ENCODE data around the gene C2orf80. TPM values are rescaled to one million over a fixed set of nuclear protein-coding genes. Genes with fewer than 3 reads are reported as not detected.
A peak's percentile ranks its signal among the peaks of the same experiment; 100 is the strongest.
"Not testable (repeated sequence)": the region's sequence is repeated elsewhere in the genome, so short reads cannot be mapped to it uniquely, and the experiment has no call there.

C2orf80 gene
- polyA plus RNA-seq (ENCODE audit: insufficient read length in 4 of 4) = under 1 TPM in 3 of 4 donors, not detected in 1; 0.27 to 0.33 (median 0.33) TPM

DNA sequence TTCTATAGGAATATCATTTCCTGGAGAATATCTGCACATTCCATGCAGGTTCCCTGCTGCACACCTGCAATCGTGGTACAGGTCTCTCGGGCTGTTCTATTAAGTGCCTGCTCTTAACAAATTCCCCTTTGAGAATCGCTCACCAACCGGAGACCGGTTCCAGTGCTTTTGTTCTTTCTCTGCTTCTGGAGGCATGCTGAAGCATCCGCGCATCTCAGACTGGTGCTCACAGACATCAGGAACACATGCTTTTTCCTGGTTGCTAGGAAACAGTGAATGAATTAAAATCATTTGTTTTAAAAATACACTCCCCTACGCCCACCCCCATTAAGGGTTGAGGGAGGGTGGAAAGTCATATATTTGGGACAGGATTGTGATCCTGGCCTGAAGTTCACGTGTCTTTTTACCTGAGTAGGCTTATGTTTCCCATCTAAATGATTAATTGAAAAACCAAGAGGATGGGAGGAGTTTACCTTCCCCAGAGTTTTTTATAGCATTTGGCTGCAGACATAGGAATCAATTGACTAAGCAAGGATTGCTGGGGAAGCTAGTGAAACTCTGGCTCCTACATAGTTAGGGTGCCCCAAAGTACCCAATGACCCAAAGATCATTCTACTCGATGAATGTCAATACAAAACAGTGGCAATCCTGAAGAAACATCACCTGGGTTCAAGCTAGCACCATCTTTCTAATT lies at the start of gene C2orf80:
Gene C2orf80, minus strand, starts transcription at position 221 of the 694 bp plus-strand sequence. CDS start 3,044 bp downstream, outside the sequence.
- DNase-seq (ENCODE audit: low read depth in 4 of 4, low spot score in 2 of 4) = no peak

DNA sequence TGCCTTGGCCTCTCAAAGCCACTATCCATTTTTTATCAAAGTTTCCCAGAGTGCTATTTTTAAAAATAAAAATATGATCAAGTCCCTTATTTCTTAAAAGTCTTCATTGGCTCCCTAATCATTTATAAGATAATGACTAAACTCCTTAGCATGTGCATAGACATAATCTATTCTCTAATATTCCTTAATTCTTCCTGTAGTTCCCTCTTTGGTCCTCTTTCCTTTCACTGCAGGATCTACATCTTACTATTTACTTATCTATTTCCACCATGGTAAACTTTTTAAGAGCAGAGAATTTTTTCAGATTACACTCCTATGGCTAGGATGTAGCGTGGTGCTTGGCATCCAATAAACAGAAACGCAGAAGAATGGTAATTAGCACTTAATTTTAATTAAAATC lies 46.0 kb upstream of the C2orf80 start:
- no peak for DNase-seq (ENCODE audit: low read depth in 4 of 4, low spot score in 2 of 4)

DNA sequence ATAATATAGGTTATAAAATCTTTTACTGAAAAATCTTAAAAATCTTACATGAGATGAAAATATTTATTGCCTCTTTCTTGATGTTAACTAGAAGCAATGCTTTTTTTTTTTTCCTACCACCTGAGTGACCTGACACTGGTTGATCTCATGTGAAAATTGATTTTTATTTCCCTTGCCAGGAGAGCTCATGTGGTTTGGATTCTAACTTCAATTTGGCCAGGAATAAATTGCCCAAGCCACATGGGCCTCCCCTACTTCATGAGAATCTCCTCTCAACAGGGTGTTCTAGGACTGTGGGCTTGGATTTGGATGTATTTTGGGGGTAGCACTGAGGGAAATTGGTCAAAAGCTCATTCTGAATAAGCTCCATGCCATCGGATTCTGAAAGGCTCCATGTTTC lies 45.0 kb upstream of the C2orf80 start:
- DNase-seq (ENCODE audit: low read depth in 4 of 4, low spot score in 2 of 4) = no peak

DNA sequence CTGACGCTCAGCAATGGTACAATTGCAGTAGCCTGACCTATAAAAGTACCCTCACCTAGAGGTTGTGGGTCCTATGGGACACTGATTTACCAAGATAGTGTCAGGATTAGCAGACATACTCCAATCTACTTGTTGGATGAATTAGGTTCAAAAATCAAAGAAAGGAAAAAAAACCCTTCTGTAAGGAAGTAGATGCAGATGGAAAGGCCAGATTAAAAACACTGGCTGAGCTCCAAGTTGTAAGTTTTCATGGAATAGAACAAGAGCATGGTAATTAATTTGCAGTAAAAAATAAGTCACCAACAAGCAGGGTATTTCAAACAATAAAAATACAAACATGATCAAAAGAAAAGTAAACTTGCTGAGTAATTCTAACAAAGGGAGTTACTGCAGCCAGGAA lies 38.6 kb upstream of the C2orf80 start:
- peak in 2 of 4 donors; percentile 11 to 13 for DNase-seq (ENCODE audit: low read depth in 4 of 4, low spot score in 2 of 4)

DNA sequence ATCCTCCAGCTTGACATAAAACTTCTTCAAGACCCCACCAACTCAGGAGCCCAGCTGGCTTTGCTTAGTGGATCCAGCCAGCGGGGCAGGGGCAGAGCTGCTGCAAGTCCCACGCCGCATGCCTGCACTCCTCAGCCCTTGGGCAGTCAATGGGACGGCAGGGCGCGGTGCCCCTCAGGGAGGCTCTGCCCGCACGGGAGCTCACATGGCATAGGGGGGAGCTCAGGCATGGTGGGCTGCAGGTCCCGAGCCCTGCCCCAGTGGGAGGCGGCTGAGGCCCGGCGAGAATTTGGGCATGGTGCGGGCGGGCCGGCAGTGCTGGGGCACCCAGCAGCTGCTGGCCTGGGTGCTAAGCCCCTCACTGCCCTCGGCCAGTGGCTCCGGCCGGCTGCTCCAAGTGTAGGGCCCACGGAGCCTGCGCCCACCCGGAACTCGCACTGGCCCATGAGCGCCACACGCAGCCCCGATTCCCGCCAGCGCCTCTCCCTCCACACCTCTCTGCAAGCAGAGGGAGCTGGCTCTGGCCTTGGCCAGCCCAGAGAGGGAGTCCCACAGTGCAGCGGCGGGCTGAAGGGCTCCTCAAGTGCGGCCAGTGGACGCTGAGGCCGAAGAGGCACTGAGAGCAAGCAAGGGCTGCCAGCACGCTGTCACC lies 37.9 kb upstream of the C2orf80 start:
- no peak for DNase-seq (ENCODE audit: low read depth in 4 of 4, low spot score in 2 of 4)

DNA sequence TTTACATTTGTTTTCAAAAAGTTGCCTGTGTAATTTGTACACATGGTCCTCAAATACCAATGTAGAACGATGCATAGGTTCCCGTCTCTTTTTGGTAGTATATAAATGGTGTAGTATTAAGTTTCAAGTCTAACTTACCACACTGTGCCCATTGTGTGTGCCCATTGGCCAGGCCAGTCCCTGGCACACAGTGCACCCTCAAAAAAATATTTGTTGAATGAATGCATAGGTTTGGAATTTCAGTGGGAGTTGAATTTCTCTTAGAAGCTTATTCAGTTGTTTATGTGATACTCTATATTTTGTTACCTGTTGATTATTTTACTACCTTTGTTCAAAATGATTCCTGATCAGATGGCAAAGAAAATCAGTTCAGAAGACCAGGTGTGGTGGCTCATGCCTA lies 35.0 kb upstream of the C2orf80 start:
- no peak for DNase-seq (ENCODE audit: low read depth in 4 of 4, low spot score in 2 of 4)

DNA sequence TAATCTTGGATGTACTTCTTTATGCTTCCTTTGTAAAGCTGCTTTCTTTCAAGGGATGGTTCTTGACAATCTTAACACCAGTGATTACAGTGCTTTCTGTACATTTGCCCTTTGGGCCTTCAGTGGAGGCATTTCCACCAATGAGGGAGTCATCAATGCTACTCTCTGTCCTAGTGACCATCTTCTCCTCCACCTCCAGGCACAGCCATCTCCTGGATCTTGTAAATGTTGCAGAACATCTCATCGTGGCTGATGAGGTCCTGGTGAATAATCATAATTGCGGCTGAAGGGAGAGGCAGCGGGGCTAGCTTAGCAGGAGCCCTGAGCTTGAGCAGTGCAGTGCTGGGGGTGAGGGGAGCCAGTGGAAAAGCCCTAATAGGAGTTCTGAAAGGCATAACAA lies 32.5 kb upstream of the C2orf80 start:
- DNase-seq (ENCODE audit: low read depth in 4 of 4, low spot score in 2 of 4) = no peak

DNA sequence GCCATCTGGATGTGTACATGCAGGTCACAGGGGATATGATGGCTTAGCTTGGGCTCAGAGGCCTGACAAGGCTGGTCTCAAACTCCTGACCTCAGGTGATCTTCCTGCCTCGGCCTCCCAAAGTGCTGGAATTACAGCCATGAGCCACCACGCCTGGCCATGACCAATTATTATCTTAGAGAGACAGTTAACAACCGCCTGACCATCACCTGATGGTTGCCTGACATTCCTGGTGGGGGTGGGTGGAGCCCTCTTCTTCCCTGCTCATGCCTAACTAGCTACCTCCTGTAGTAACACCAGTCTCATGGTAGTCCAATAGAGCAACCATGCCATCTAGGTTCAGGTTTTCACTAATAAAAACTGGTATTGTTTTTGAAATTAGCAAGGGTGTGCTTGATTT lies 32.0 kb upstream of the C2orf80 start:
- DNase-seq (ENCODE audit: low read depth in 4 of 4, low spot score in 2 of 4) = not testable (repeated sequence)

DNA sequence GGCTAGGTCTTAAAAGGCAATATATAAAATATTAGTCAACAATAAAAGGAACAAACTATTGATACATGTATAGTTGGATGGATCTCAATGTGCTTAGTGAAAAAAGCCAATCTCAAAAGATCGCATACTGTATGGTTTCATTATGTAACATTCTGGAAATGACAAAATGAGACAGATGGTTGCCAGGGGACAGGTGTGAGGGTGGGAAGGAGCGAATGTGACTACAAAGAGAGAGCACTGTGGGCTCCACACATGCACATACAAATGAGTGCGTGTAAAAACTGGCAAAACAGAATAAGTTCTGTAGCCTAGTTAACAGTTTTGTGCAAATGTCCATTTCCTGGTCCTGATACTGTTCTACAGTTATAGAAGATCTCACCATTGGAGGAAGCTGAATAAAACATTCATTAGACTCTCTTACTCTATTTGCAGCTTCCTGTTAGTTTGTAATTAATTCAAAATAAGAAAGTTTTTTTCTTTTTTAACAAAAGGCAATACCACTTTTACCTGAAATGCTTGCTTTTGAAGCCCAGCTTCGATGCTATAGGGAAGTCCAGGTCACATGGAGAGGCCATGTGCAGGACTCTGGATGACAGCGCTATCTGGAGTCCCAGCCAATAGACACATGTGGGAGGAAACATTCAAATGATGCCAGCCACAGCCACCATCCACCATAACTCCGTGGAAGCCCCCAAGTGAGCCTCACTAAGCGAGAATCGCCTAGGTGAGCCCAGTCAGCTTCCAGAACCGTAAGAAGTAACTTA lies 21.0 kb upstream of the C2orf80 start:
- no peak for DNase-seq (ENCODE audit: low read depth in 4 of 4, low spot score in 2 of 4)

DNA sequence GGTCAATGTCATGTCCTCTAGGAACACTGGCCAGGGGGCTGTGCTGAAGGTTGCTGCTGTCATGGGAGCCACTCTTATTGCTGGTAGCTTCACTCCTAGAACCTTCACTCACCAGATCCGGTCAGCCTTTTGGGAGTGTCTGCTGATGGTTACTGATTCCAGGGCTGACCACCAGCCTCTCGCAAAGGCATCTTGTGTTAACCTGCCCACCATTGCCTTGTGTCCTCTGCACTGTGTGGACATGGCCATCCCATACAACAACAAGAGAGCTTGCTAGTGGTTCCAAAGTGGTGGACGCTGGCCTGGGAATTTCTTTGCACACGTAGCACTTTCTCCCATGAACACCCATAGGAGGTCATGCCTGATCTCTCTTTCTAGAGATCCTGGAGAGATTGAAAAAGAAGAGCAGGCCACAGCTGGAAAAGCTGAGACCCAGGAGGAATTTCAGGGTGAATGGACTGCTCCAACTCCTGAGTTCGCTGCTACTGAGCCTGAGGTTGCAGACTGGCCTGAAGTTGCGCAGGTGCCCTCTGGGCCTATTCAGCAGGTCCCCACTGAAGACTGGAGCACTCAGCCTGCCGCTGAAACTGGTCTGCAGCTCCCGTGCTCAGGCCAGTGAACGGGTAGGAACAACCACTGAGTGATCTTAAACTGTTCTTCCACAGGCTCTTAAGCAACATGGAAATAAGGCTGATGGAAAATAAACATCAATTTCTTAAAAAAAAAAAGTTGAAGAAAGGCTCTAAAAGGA lies 18.7 kb upstream of the C2orf80 start:
- no peak for DNase-seq (ENCODE audit: low read depth in 4 of 4, low spot score in 2 of 4)

DNA sequence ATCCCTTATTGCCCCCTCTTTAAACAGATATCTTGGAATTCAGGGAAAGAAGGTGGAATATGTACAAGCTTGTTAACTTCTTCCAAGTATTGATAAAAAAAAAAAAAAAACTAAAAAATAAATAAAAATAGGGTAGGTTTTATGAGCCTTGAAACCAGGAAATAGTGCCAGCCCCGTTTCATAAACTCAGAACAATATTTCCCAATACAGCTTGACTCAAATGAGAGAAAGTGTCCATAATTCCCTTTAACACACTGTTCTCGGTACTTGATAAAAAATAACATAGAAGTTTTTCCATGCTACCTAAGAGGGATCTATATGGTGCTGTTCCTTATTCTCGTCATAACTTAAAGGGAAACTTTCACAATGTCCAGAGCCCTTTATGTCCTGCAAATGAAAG lies 17.9 kb upstream of the C2orf80 start:
- no peak for DNase-seq (ENCODE audit: low read depth in 4 of 4, low spot score in 2 of 4)

DNA sequence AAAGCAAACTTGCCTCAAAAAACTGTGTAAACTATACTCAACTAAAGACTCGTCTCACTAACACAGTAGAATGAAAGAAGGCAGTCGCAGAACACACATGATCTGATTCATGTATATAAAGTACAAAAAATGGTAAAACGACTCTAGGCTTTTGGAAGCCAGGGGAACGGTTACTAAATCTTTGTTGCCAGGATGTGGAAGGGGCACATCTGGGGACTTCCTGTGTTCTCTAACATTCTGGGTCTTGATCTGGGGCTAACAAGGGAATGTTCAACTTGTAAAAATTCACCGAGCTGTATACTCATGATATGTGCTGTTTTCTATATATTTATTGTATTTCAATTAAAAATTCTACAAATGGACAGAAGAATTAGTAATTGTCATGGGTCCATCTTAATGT lies 14.3 kb upstream of the C2orf80 start:
- no peak for DNase-seq (ENCODE audit: low read depth in 4 of 4, low spot score in 2 of 4)

DNA sequence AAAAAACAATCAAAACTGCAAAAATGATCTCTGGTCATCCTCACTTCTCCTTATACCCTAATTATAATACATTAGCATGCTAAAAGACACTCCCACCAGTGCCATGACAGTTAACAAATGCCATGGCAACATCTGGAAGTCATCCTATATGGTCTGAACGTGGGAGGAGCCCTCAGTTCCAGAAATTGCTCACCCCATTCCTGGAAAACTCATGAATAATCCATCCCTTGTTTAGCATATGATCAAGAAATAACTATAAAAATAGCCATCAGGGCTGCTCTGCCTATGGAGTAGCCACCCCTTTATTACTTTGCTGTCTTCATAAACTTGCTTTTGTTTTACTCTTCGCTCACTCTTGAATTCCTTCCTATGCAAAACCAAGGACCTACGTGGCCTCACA lies 5.7 kb upstream of the C2orf80 start:
- no peak for DNase-seq (ENCODE audit: low read depth in 4 of 4, low spot score in 2 of 4)

DNA sequence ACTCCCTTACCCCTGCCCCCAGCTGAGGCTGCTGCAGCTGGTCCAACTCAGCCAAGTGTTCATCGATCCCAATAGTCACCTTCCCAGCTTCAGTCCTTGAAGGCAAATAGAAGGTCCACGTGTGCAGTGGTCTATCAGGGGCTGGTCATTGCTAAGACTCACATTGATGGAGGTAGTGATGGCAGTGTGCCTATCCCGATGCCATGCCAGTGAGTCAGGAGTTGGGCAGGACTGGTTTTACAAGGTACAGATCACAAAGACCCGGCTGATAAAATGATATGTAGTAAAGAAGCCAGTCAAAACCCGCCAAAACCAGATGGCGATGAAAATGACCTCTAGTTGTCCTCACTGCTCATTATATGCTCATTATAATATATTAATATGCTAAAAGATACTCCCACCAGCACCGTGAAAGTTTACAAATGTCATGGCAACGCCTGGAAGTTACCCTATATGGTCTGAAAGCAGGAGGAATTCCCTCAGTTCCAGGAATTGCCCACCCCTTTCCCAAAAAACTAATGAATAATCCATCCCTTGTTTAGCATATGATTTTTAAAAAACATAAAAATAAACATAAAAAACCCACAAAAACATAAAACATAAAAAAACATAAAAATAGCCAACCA lies 2.9 kb upstream of the C2orf80 start:
- no peak for DNase-seq (ENCODE audit: low read depth in 4 of 4, low spot score in 2 of 4)

DNA sequence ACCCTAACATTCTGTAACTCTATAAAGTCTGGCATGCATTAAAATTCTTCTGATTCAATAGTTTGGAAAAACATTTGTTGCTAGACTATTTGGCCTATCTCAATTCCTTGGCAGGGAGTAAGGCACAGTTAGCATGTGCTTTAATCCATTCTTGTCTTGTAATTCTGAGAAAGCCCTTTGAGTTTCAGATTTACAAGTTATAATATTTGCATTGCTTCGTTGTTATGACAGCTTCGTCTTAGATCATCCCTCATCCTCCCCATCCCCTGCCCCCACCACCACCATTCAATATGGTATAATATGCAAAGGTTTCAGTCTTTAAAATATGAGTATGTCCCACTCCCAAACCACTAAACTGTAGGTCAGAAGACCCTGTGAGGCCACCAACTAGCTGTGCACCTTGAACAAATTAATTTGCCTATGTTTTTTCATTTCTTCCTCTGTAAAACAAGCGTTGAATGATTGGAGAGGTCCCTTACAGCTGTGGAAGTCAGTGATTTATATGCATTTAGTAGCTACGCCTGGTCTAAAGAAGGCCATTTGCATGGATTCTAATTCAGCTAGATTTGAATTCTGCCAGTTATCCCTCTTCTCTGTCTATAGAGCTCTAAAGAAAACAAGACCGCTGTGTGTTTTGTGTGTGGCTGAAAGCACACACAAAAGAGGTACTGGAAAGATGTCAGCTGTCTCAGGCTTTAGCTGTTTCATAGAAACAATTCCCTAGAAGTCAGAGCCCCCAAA lies 591 bp downstream of the C2orf80 start:
- no peak for DNase-seq (ENCODE audit: low read depth in 4 of 4, low spot score in 2 of 4)

DNA sequence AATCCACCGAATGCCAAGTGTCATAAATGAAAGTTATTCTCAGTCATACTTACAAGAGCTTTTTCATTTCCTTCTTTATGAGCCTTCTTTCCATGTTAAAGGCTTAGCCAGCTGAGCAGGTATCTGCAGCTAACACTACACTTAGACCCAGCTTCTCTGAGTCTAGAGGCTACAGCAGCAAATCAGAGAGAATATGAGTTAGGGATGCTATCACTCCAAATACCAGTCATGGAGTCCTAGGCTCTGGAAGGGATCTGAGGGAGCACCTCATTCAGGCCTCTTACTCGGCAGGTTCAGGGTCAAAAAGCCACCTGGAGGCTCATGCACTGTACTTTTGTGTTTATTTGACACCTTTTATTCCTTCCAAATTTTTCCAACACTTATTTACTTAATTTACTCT lies 2.9 kb downstream of the C2orf80 start:
- DNase-seq (ENCODE audit: low read depth in 4 of 4, low spot score in 2 of 4) = no peak

DNA sequence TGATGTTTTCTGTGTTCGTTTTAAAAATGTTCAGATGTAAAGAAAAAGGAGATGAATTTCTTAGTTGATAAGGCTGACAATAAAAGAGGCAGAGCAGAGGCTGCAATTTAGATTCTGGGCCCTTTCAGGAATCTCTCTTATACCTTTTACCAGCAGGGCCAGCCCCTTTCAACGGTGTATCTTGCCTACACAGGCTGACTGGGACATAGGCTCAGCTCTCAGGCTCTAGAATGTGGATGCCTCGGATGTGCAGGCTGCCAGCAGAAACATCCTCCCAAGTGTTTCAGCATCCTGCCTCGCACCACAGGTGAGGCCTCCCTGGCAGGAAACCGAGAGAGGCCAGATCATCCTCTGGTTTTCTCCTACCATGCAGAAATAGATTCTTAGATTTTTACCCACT lies 3.4 kb downstream of the C2orf80 start:
- no peak for DNase-seq (ENCODE audit: low read depth in 4 of 4, low spot score in 2 of 4)

DNA sequence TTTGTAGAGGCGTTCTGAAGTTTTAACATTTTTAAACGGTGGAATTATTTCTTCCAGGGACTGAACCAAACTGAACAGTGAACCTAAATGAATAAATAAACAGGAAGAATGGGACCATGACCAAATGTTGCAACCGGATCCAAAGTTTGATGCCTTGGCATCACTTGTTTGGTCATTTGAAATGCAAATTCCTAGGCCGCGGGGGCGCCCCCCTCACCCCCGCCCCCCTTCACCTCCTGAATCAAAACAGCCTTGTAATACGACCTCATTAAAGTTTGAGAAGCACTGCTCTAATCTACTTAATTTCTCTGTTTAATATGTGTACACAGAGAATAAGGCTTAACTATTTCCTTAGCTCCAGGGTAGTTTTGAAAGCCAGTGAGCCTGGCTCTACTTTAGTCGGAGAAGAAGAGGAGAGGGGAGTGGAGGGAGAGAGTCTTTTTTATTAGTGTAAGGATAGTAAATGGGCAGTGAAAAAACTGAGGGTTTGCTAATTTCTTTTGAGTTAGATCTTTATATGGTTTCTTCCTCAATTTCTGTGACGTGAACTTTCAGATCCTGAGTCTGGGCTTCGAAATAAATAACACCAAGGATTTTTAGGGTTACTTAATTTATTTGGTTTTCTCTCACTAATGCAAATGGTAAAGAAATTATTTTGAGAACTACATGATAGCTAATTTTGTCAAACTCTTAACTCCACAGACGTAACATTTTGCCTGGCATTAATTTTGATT lies 5.7 kb downstream of the C2orf80 start:
- DNase-seq (ENCODE audit: low read depth in 4 of 4, low spot score in 2 of 4) = no peak

DNA sequence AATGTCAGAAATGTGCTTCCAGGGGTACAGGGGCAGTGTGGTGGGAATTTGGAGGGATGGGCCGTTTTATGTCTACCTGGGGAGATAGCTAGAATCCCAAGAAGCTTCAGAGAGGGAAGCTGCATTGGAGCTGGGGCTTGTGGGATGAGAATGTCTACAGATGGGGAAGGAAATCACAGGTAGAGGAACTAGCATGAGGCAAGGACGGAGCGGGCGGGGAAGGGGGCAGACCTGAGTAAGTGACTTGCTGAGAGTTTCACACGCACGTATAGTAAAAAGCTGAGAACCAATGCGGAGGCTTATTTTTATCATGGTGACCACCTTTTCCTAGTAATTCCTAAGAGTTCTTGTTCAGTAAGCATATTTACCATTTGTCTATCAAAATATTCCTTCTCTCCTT lies 6.3 kb downstream of the C2orf80 start:
- no peak for DNase-seq (ENCODE audit: low read depth in 4 of 4, low spot score in 2 of 4)
